Measurements from ENCODE around the gene CAV1.

Gene CAV1

GRCh38 chr7:116530107-116530820 is 5.4 kb downstream of the CAV1 start:
- no peak for DNase-seq (ENCODE audit: low read depth in 3 of 3)

- DNase-seq (ENCODE audit: low read depth in 3 of 3) = no peak
These were observed 7.4 kb downstream of the CAV1 start for GRCh38 chr7:116532102-116532688.

- DNase-seq (ENCODE audit: low read depth in 3 of 3) = no peak
These were observed 10.0 kb downstream of the CAV1 start for GRCh38 chr7:116534790-116535189.

- no peak for DNase-seq (ENCODE audit: low read depth in 3 of 3)
These were observed 10.6 kb downstream of the CAV1 start for GRCh38 chr7:116535416-116535815.

- DNase-seq (ENCODE audit: low read depth in 3 of 3) = no peak
These were observed 13.3 kb downstream of the CAV1 start for GRCh38 chr7:116538138-116538537.

GRCh38 chr7:116539879-116540278 is 15.0 kb downstream of the CAV1 start:
- no peak for DNase-seq (ENCODE audit: low read depth in 3 of 3)

- DNase-seq (ENCODE audit: low read depth in 3 of 3) = no peak
These were observed 15.9 kb downstream of the CAV1 start for GRCh38 chr7:116540743-116541142.

GRCh38 chr7:116541951-116542350 is 17.1 kb downstream of the CAV1 start:
- no peak for DNase-seq (ENCODE audit: low read depth in 3 of 3)

- DNase-seq (ENCODE audit: low read depth in 3 of 3) = no peak
These were observed 17.8 kb downstream of the CAV1 start for GRCh38 chr7:116542618-116543017.

- DNase-seq (ENCODE audit: low read depth in 3 of 3) = no peak
These were observed 18.8 kb downstream of the CAV1 start for GRCh38 chr7:116543664-116544063.

GRCh38 chr7:116544487-116544886 is 19.7 kb downstream of the CAV1 start:
- no peak for DNase-seq (ENCODE audit: low read depth in 3 of 3)

- DNase-seq (ENCODE audit: low read depth in 3 of 3) = no peak
These were observed 20.7 kb downstream of the CAV1 start for GRCh38 chr7:116545411-116545993.

GRCh38 chr7:116546054-116546453 is 21.2 kb downstream of the CAV1 start:
- DNase-seq (ENCODE audit: low read depth in 3 of 3) = no peak

- no peak for DNase-seq (ENCODE audit: low read depth in 3 of 3)
These were observed 22.1 kb downstream of the CAV1 start for GRCh38 chr7:116546916-116547315.

GRCh38 chr7:116547347-116547746 is 22.5 kb downstream of the CAV1 start:
- DNase-seq (ENCODE audit: low read depth in 3 of 3) = no peak

GRCh38 chr7:116548506-116548905 is 23.7 kb downstream of the CAV1 start:
- no peak for DNase-seq (ENCODE audit: low read depth in 3 of 3)

- no peak for DNase-seq (ENCODE audit: low read depth in 3 of 3)
These were observed 24.5 kb downstream of the CAV1 start for GRCh38 chr7:116549370-116549769.

GRCh38 chr7:116551692-116552091 is 26.9 kb downstream of the CAV1 start:
- no peak for DNase-seq (ENCODE audit: low read depth in 3 of 3)

GRCh38 chr7:116552602-116553001 is 27.8 kb downstream of the CAV1 start:
- DNase-seq (ENCODE audit: low read depth in 3 of 3) = no peak

GRCh38 chr7:116553168-116553964 is 28.5 kb downstream of the CAV1 start:
- no peak for DNase-seq (ENCODE audit: low read depth in 3 of 3)

- no peak for DNase-seq (ENCODE audit: low read depth in 3 of 3)
These were observed 29.6 kb downstream of the CAV1 start for GRCh38 chr7:116554436-116554835.

- no peak for DNase-seq (ENCODE audit: low read depth in 3 of 3)
These were observed 30.1 kb downstream of the CAV1 start for GRCh38 chr7:116554911-116555310.
